B cell (primary cell): Measurements from ENCODE around the gene AK1. TPM values are rescaled to one million over a fixed set of nuclear protein-coding genes. Genes with fewer than 3 reads are reported as not detected.

Experiments used
- ATAC-seq: fragments of 200-7000 bp; cut with Tn5 transposase; one replicate; pipeline ENCODE4 v1.10.0; 2021; ENCODE audit warnings: low read depth, mild to moderate bottlenecking, moderate number of reproducible peaks, moderate library complexity
- CTCF ChIA-PET: fragments of 350-600 bp; sonication (Branson Sonifier 250); formaldehyde crosslinking; loops from one replicate; lab custom pipeline; 2021; ENCODE audit warnings: antibody characterized with exemption, inconsistent platforms; lab: Charles Lee
- POLR2A ChIA-PET: fragments of 350-600 bp; sonication (Branson Sonifier 250); formaldehyde crosslinking; loops from one replicate; lab custom pipeline; 2021; ENCODE audit warnings: antibody characterized with exemption; lab: Charles Lee
- DNase-seq: peaks from one replicate; pipeline ENCODE4 v3.0.0; 2013
- H2AFZ ChIP-seq: 2 replicates; pipeline ENCODE4 v1.6.1; 2012; ENCODE audit warnings: mild to moderate bottlenecking, low read depth, low read length; ENCODE audit not compliant: insufficient read depth, poor library complexity, severe bottlenecking
- H3K27ac ChIP-seq, 2 donors: 1 replicate in 1 of 2; 2 replicates in 1 of 2; pipeline ENCODE4 v1.5.1; 2012 to 2013; ENCODE audit warnings: low read length in 2 of 2, mild to moderate bottlenecking in 2 of 2, moderate library complexity in 1 of 2
- H3K27me3 ChIP-seq, 4 experiments: fragments of 200-600 bp in 1 of 4; sonication (generic) in 1 of 4; replicated peaks in 1 of 4; 1 replicate in 2 of 4; 2 replicates in 2 of 4; pipeline versions ENCODE4 v1.6.1 to v1.7.0; 2013 to 2016; ENCODE audit warnings: low read length in 3 of 4, mild to moderate bottlenecking in 2 of 4, mixed read lengths in 1 of 4, moderate library complexity in 1 of 4; ENCODE audit not compliant: insufficient read depth in 4 of 4, control insufficient read depth in 3 of 4; ENCODE audit errors: control extremely low read depth in 1 of 4
- H3K36me3 ChIP-seq, 2 experiments: replicated peaks in 1 of 2; 1 replicate in 1 of 2; 2 replicates in 1 of 2; pipeline versions ENCODE4 v1.6.1 to v1.7.1; 2013; ENCODE audit warnings: low read length in 1 of 2; ENCODE audit not compliant: insufficient read depth in 2 of 2, control insufficient read depth in 1 of 2; ENCODE audit errors: control extremely low read depth in 1 of 2, extremely low read depth in 1 of 2
- H3K4me1 ChIP-seq, 2 donors: fragments of 200-600 bp in 1 of 2; sonication (generic) in 1 of 2; 1 replicate in 1 of 2; 2 replicates in 1 of 2; pipeline versions ENCODE4 v1.5.1 to v1.6.1; 2013 to 2017; ENCODE audit warnings: low read length in 2 of 2; ENCODE audit not compliant: control insufficient read depth in 2 of 2, insufficient read depth in 2 of 2
- H3K4me2 ChIP-seq: replicated peaks from 2 replicates; pipeline ENCODE3; 2012; ENCODE audit warnings: mild to moderate bottlenecking, low read depth, low read length; ENCODE audit not compliant: poor library complexity, severe bottlenecking
- H3K4me3 ChIP-seq, 5 experiments: fragments of 200-600 bp in 1 of 5; sonication (generic) in 1 of 5; 1 replicate in 3 of 5; 2 replicates in 2 of 5; pipeline versions ENCODE4 v1.5.1 to v1.7.0; 2011 to 2016; ENCODE audit warnings: low read length in 4 of 5, mild to moderate bottlenecking in 4 of 5, low read depth in 2 of 5, control low read depth in 1 of 5, moderate library complexity in 1 of 5; ENCODE audit not compliant: insufficient read depth in 1 of 5; ENCODE audit errors: control extremely low read depth in 1 of 5, extremely low read depth in 1 of 5
- H3K79me2 ChIP-seq: fragments of 200-600 bp; sonication (generic); one replicate; pipeline ENCODE4 v1.6.0; 2016; ENCODE audit warnings: low read length; ENCODE audit not compliant: control insufficient read depth, insufficient read depth
- H3K9ac ChIP-seq: fragments of 200-600 bp; sonication (generic); 2 replicates; pipeline ENCODE4 v1.6.1; 2017; ENCODE audit warnings: mild to moderate bottlenecking, low read length, moderate library complexity
- H3K9me3 ChIP-seq, 3 donors: one replicate each; pipeline versions ENCODE4 v1.6.1 to v1.7.1; 2013; ENCODE audit warnings: low read length in 2 of 3; ENCODE audit not compliant: control insufficient read depth in 2 of 3, insufficient read depth in 1 of 3; ENCODE audit errors: control extremely low read depth in 1 of 3
- H4K20me1 ChIP-seq: 2 replicates; pipeline ENCODE4 v1.6.0; 2012; ENCODE audit warnings: mild to moderate bottlenecking, low read length; ENCODE audit not compliant: insufficient read depth, control insufficient read depth, poor library complexity, severe bottlenecking
- H3K27ac Mint-ChIP-seq: one replicate; pipeline ENCODE4 v1.8.0; 2021; ENCODE audit warnings: mixed read lengths
- H3K27me3 Mint-ChIP-seq: one replicate; pipeline ENCODE4 v1.8.0; 2021; ENCODE audit warnings: mixed read lengths
- H3K4me1 Mint-ChIP-seq: one replicate; pipeline ENCODE4 v1.8.0; 2021; ENCODE audit warnings: mixed read lengths
- H3K4me3 Mint-ChIP-seq: one replicate; pipeline ENCODE4 v1.8.0; 2021; ENCODE audit warnings: mixed read lengths
- H3K9me3 Mint-ChIP-seq: one replicate; pipeline ENCODE4 v1.8.0; 2022; ENCODE audit warnings: mixed read lengths; ENCODE audit not compliant: insufficient read depth
- CTCF ChIP-seq: fragments of 200-600 bp; IDR thresholded peaks from one replicate; pipeline ENCODE4 v1.8.0; 2022; ENCODE audit warnings: antibody characterized with exemption, mild to moderate bottlenecking
- EZH2 ChIP-seq: IDR thresholded peaks from 2 replicates; pipeline ENCODE4 v1.6.1; 2012; ENCODE audit warnings: borderline replicate concordance, low read depth, mild to moderate bottlenecking, moderate library complexity, low read length; ENCODE audit not compliant: insufficient read depth, poor library complexity, severe bottlenecking
- whole genome bisulfite sequencing: methylation state at CpG from one replicate; pipeline ENCODE4 v1.1.5; 2013; ENCODE audit warnings: missing lambda C conversion rate; ENCODE audit not compliant: insufficient coverage; 5-methylcytosine and 5-hydroxymethylcytosine counted together
- intact Hi-C: fragments of 100-400 bp; cut with micrococcal nuclease; formaldehyde crosslinking; loops from one replicate; pipeline ENCODE4 v1.10.0; 2022
- polyA plus RNA-seq: library from polyadenylated mRNA; depleted of rRNA; stranded (reverse); fragments of >200 nt; gene quantifications from 2 replicates; pipeline ENCODE4 v1.2.3, GENCODE V29; 2012
- total RNA-seq, 2 donors: library from RNA; stranded (reverse); fragments of 120-200 nt in 1 of 2; gene quantifications; 1 replicate in 1 of 2; 2 replicates in 1 of 2; pipeline versions ENCODE4 v1.2.3 to v1.2.4, GENCODE V29; 2013 to 2022

AK1 gene
- total and polyA plus RNA-seq, 2 donors (not counting 1 experiment from before 2014, with no cell fraction given) = 28.0 to 31.8 TPM

- ChIA-PET POLR2A (interaction anchor here (0.6 kb wide), 1 partner anchor 438 kb away, joined by 3 read pairs; no protein-coding TSS in a partner anchor), CTCF (interaction anchor here (1.4 to 7.8 kb wide), 3 partner anchors 17 to 123 kb away, joined by 3 to 34 read pairs (median 5); no protein-coding TSS in a partner anchor)
- no peak overlapping the region for H3K4me3 ChIP-seq
- H2AFZ ChIP-seq = no peak overlapping the region
- no peak overlapping the region for H3K4me2 ChIP-seq
- intact Hi-C loops = no loop called here
- Mint-ChIP-seq H3K27ac (peak overlapping the region; percentile 11), H3K4me3 (no peak overlapping the region), H3K9me3 (no peaks in the 10 kb centered on the region), H3K27me3 (no peaks in the 10 kb centered on the region), H3K4me1 (peaks cover 20% of the 10 kb centered on the region)
- H3K27me3 ChIP-seq = no peaks in the 10 kb centered on the region
- peaks cover 0 to 11% of the 10 kb centered on the region in 2 donors for H3K4me1 ChIP-seq
- no peak overlapping the region for H3K9ac ChIP-seq
- H4K20me1 ChIP-seq = no peaks in the 10 kb centered on the region
- 97% methylated on average over 18 of the region's 18 CpGs for WGBS
- ATAC-seq = no peak
- H3K27ac ChIP-seq = no peak overlapping the region
- TF ChIP-seq CTCF (no peak), EZH2 (no peak)
- peak; percentile 4 for DNase-seq
- peaks cover 0 to 35% of the 10 kb centered on the region in 2 experiments for H3K36me3 ChIP-seq
- H3K79me2 ChIP-seq = no peaks in the 10 kb centered on the region
- no peaks in the 10 kb centered on the region for H3K9me3 ChIP-seq
These were observed 9.0 kb upstream of the AK1 start for GRCh38 chr9:127886401-127886972.
